Measurements from ENCODE around the gene WWOX.

DNA sequence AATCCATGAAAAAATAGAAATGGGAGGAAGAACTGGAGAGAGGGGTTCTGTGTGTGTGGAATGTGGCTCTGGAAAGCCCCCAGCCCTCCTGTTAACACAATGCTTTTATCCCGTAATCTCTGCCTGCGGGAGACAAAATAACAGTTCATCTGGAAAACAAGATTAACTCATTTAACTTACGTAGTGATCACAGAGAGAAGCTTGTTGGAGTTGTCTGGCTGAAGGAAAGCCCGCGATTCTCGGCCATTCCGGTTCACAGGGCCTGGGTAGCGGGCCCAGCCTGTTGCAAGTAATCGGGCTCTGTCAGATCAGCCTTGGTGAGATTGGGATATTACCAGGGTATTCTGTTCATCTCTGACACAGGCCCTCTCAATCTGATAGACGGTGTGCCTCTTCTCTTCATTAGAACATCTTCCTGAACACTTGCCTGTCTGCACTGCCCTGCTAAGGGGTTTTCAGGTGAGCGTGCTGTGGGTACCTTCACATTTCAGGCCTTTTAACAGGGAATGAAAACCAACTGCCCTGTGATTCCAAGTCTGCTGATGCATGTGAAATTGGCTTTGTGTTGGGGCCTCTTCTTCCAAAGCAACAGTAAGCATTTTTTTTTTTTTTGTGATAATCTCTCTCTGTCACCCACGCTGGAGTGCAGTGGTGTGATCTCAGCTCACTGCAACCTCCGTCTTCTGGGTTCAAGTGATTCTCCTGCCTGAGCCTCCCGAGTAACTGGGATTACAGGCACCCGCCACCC, 609.9 kb downstream of the WWOX start:
- TF ChIP-seq EZH2 (IDR thresholded peaks at IDR 0.05; ENCODE audit: borderline replicate concordance, insufficient read depth, low read length, poor library complexity, severe bottlenecking) (no peak), SMC3 (conservative IDR thresholded peaks at IDR 0.05; ENCODE audit: poor library complexity) (no peak)

Measured in neural cell (in vitro differentiated cells).